T-helper 2 cell treated with Interferon-gamma antibody and Interleukin-4, amounts not matched to agents 5 μg/mL and 100 μg/mL, for 36 hours (primary cell): Measurements from ENCODE around the gene SETSIP.
"Not testable (repeated sequence)": the region's sequence is repeated elsewhere in the genome, so short reads cannot be mapped to it uniquely, and the experiment has no call there.

Source experiments
- DNase-seq: peaks from one replicate; pipeline ENCODE4 v3.0.0; 2021; ENCODE audit warnings: low spot score
- H3K27ac Mint-ChIP-seq: one replicate; pipeline ENCODE4 v1.8.0; 2021; ENCODE audit warnings: mild to moderate bottlenecking, mixed read lengths
- H3K27me3 Mint-ChIP-seq: one replicate; pipeline ENCODE4 v1.8.0; 2021; ENCODE audit warnings: low read depth, mixed read lengths
- H3K36me3 Mint-ChIP-seq: one replicate; pipeline ENCODE4 v1.8.0; 2021; ENCODE audit warnings: low read depth, mixed read lengths
- H3K4me1 Mint-ChIP-seq: one replicate; pipeline ENCODE4 v1.8.0; 2021; ENCODE audit warnings: low read depth, mixed read lengths
- H3K4me3 Mint-ChIP-seq: one replicate; pipeline ENCODE4 v1.8.0; 2022; ENCODE audit warnings: mild to moderate bottlenecking, moderate library complexity, mixed read lengths
- H3K9me3 Mint-ChIP-seq: one replicate; pipeline ENCODE4 v1.8.0; 2021; ENCODE audit warnings: mixed read lengths

The SETSIP gene

GRCh38 chr1:92080128-92080985, 5.1 kb upstream of the SETSIP start, which contains the start of gene BTBD8:
TSS of gene BTBD8 (plus strand) at chr1:92080345. CDS start at chr1:92080572, 227 bp downstream.
- peak; percentile 83 for DNase-seq
- Mint-ChIP-seq H3K4me3 (peak within 1 kb of the TSS; percentile 93), H3K4me1 (peaks cover 10% of the 10 kb centered on the region), H3K9me3 (peaks cover 18% of the 10 kb centered on the region), H3K36me3 (peaks cover 7% of the 10 kb centered on the region), H3K27ac (peak within 1 kb of the TSS; percentile 86), H3K27me3 (no peaks in the 10 kb centered on the region)

GRCh38 chr1:92079441-92079840, 4.2 kb upstream of the SETSIP start:
- peaks cover 10% of the 10 kb centered on the region for H3K4me1 Mint-ChIP-seq
- H3K27me3 Mint-ChIP-seq = peaks cover 2% of the 10 kb centered on the region
- H3K27ac Mint-ChIP-seq = no peak overlapping the region
- H3K4me3 Mint-ChIP-seq = peak overlapping the region; percentile 93
- no peaks in the 10 kb centered on the region for H3K36me3 Mint-ChIP-seq
- DNase-seq = no peak
- H3K9me3 Mint-ChIP-seq = peaks cover 9% of the 10 kb centered on the region

GRCh38 chr1:92078077-92078476, 2.9 kb upstream of the SETSIP start:
- not testable (repeated sequence) for H3K36me3 Mint-ChIP-seq, DNase-seq, H3K4me3 Mint-ChIP-seq, H3K27ac Mint-ChIP-seq, H3K9me3 Mint-ChIP-seq, H3K27me3 Mint-ChIP-seq, H3K4me1 Mint-ChIP-seq

- no peaks in the 10 kb centered on the region for H3K36me3 Mint-ChIP-seq
- no peak for DNase-seq
- peaks cover 9% of the 10 kb centered on the region for H3K27me3 Mint-ChIP-seq
- H3K4me1 Mint-ChIP-seq = peaks cover 5% of the 10 kb centered on the region
- no peak overlapping the region for H3K4me3 Mint-ChIP-seq
- no peaks in the 10 kb centered on the region for H3K9me3 Mint-ChIP-seq
- no peak overlapping the region for H3K27ac Mint-ChIP-seq
These were observed 1.2 kb upstream of the SETSIP start for GRCh38 chr1:92076363-92076762.

- not testable (repeated sequence) for H3K27ac Mint-ChIP-seq, H3K36me3 Mint-ChIP-seq, H3K27me3 Mint-ChIP-seq, DNase-seq, H3K4me1 Mint-ChIP-seq, H3K4me3 Mint-ChIP-seq, H3K9me3 Mint-ChIP-seq
These were observed 765 bp downstream of the SETSIP start for GRCh38 chr1:92074446-92074845.

GRCh38 chr1:92070892-92071291, 4.3 kb downstream of the SETSIP start:
- Mint-ChIP-seq H3K27me3 (peaks cover 13% of the 10 kb centered on the region), H3K4me3 (no peak overlapping the region), H3K9me3 (no peaks in the 10 kb centered on the region), H3K36me3 (no peaks in the 10 kb centered on the region), H3K4me1 (no peaks in the 10 kb centered on the region), H3K27ac (no peak overlapping the region)
- no peak for DNase-seq

GRCh38 chr1:92066321-92066720, 8.9 kb downstream of the SETSIP start:
- H3K36me3 Mint-ChIP-seq = no peaks in the 10 kb centered on the region
- H3K27ac Mint-ChIP-seq = no peak overlapping the region
- H3K9me3 Mint-ChIP-seq = no peaks in the 10 kb centered on the region
- DNase-seq = no peak
- no peaks in the 10 kb centered on the region for H3K4me1 Mint-ChIP-seq
- peaks cover 4% of the 10 kb centered on the region for H3K27me3 Mint-ChIP-seq
- H3K4me3 Mint-ChIP-seq = no peak overlapping the region

GRCh38 chr1:92065042-92065441, 10.2 kb downstream of the SETSIP start:
- no peak overlapping the region for H3K4me3 Mint-ChIP-seq
- H3K36me3 Mint-ChIP-seq = no peaks in the 10 kb centered on the region
- no peak overlapping the region for H3K27ac Mint-ChIP-seq
- peaks cover 4% of the 10 kb centered on the region for H3K27me3 Mint-ChIP-seq
- no peaks in the 10 kb centered on the region for H3K9me3 Mint-ChIP-seq
- DNase-seq = no peak
- H3K4me1 Mint-ChIP-seq = no peaks in the 10 kb centered on the region

GRCh38 chr1:92051948-92052347, 23.3 kb downstream of the SETSIP start:
- peaks cover 10% of the 10 kb centered on the region for H3K27me3 Mint-ChIP-seq
- H3K9me3 Mint-ChIP-seq = no peaks in the 10 kb centered on the region
- no peak overlapping the region for H3K4me3 Mint-ChIP-seq
- no peak for DNase-seq
- H3K27ac Mint-ChIP-seq = no peak overlapping the region
- H3K4me1 Mint-ChIP-seq = no peaks in the 10 kb centered on the region
- H3K36me3 Mint-ChIP-seq = no peaks in the 10 kb centered on the region

- Mint-ChIP-seq H3K9me3 (no peaks in the 10 kb centered on the region), H3K4me3 (no peak overlapping the region)
These were observed 29.3 kb downstream of the SETSIP start for GRCh38 chr1:92045766-92046495.

GRCh38 chr1:92043621-92044020, 31.6 kb downstream of the SETSIP start:
- Mint-ChIP-seq H3K4me1 (no peaks in the 10 kb centered on the region), H3K27ac (no peak overlapping the region), H3K36me3 (no peaks in the 10 kb centered on the region), H3K4me3 (no peak overlapping the region), H3K27me3 (no peaks in the 10 kb centered on the region), H3K9me3 (no peaks in the 10 kb centered on the region)
- no peak for DNase-seq

More at GRCh38 chr1:92045766-92046495, 29.3 kb downstream of the SETSIP start:
- no peaks in the 10 kb centered on the region for H3K36me3 Mint-ChIP-seq
- DNase-seq = no peak
- H3K27me3 Mint-ChIP-seq = no peaks in the 10 kb centered on the region
- no peaks in the 10 kb centered on the region for H3K4me1 Mint-ChIP-seq
- H3K27ac Mint-ChIP-seq = no peak overlapping the region

- H3K36me3 Mint-ChIP-seq = no peaks in the 10 kb centered on the region
- H3K27me3 Mint-ChIP-seq = peaks cover 3% of the 10 kb centered on the region
- no peak overlapping the region for H3K4me3 Mint-ChIP-seq
- no peaks in the 10 kb centered on the region for H3K9me3 Mint-ChIP-seq
- H3K4me1 Mint-ChIP-seq = no peaks in the 10 kb centered on the region
- no peak overlapping the region for H3K27ac Mint-ChIP-seq
- DNase-seq = no peak
These were observed 34.2 kb downstream of the SETSIP start for GRCh38 chr1:92040971-92041370.

GRCh38 chr1:92038695-92039346, 36.4 kb downstream of the SETSIP start:
- Mint-ChIP-seq H3K36me3 (no peaks in the 10 kb centered on the region), H3K9me3 (no peaks in the 10 kb centered on the region), H3K27me3 (peaks cover 3% of the 10 kb centered on the region), H3K4me3 (no peak overlapping the region), H3K4me1 (no peaks in the 10 kb centered on the region), H3K27ac (no peak overlapping the region)
- DNase-seq = no peak

GRCh38 chr1:92037400-92037799, 37.8 kb downstream of the SETSIP start:
- H3K36me3 Mint-ChIP-seq = no peaks in the 10 kb centered on the region
- DNase-seq = no peak
- H3K4me1 Mint-ChIP-seq = no peaks in the 10 kb centered on the region
- H3K27me3 Mint-ChIP-seq = peaks cover 3% of the 10 kb centered on the region
- H3K4me3 Mint-ChIP-seq = no peak overlapping the region
- H3K27ac Mint-ChIP-seq = no peak overlapping the region
- H3K9me3 Mint-ChIP-seq = no peaks in the 10 kb centered on the region
